OCI-LY3 (cell line): ENCODE measurements around the gene ZNF785.

ENCODE experiments used
- H2AFZ ChIP-seq: fragments of 200-600, 300-600 bp; shearing (Covaris generic); 2 replicates; pipeline ENCODE4 v1.6.0; 2014; ENCODE audit warnings: antibody characterized with exemption, low read depth, low read length
- H3K27ac ChIP-seq: fragments of 200-600, 300-600 bp; sonication (generic); 2 replicates; pipeline ENCODE4 v1.5.1; 2014; ENCODE audit warnings: mild to moderate bottlenecking, low read length, moderate library complexity, mixed read lengths
- H3K27me3 ChIP-seq: fragments of 200-600, 300-600 bp; sonication (generic); 2 replicates; pipeline ENCODE4 v1.6.1; 2014; ENCODE audit warnings: low read depth, low read length, mixed read lengths
- H3K36me3 ChIP-seq: fragments of 200-600, 300-600 bp; sonication (generic); replicated peaks from 2 replicates; pipeline ENCODE3; 2014; ENCODE audit warnings: low read depth, low read length, mixed read lengths
- H3K4me1 ChIP-seq: fragments of 300-600, 200-600 bp; sonication (generic); 2 replicates; pipeline ENCODE4 v1.6.1; 2014; ENCODE audit warnings: low read length, mixed read lengths
- H3K4me2 ChIP-seq: fragments of 200-600, 300-600 bp; sonication (generic); 2 replicates; pipeline ENCODE4 v1.6.1; 2014; ENCODE audit warnings: low read length, mixed read lengths
- H3K4me3 ChIP-seq: fragments of 300-600, 200-600 bp; sonication (generic); 2 replicates; pipeline ENCODE4 v1.5.1; 2014; ENCODE audit warnings: antibody characterized with exemption, mild to moderate bottlenecking, low read length, moderate library complexity
- H3K79me2 ChIP-seq: fragments of 300-600, 200-600 bp; shearing (Covaris generic); 2 replicates; pipeline ENCODE4 v1.6.1; 2014; ENCODE audit warnings: mild to moderate bottlenecking, low read length, mixed read lengths
- H3K9ac ChIP-seq: fragments of 300-600, 200-600 bp; shearing (Covaris generic); 2 replicates; pipeline ENCODE4 v1.6.0; 2014; ENCODE audit warnings: mild to moderate bottlenecking, low read length, moderate library complexity
- H3K9me3 ChIP-seq: fragments of 200-600, 300-600 bp; shearing (Covaris generic); 2 replicates; pipeline ENCODE4 v1.6.1; 2014; ENCODE audit warnings: low read length, mixed read lengths; ENCODE audit not compliant: insufficient read depth
- H4K20me1 ChIP-seq: fragments of 200-600, 300-600 bp; sonication (generic); 2 replicates; pipeline ENCODE4 v1.6.1; 2016; ENCODE audit warnings: low read length, mixed read lengths; ENCODE audit not compliant: insufficient read depth
- CTCF ChIP-seq: fragments of 200-600, 300-600 bp; sonication (generic); IDR thresholded peaks from 2 replicates; pipeline ENCODE4 v1.5.1; 2014; ENCODE audit warnings: antibody characterized with exemption, low read length, low read depth
- EZH2phosphoT487 ChIP-seq: fragments of 200-600 bp; shearing (Covaris generic); IDR thresholded peaks from 2 replicates; pipeline ENCODE4 v1.6.1; 2018; ENCODE audit warnings: antibody characterized with exemption, mixed run types, low read depth

Gene ZNF785

GRCh38 chr16:30626236-30626635 is 40.7 kb upstream of the ZNF785 start:
- H3K27me3 ChIP-seq = peaks cover 10% of the 10 kb centered on the region; the same call in 1 of the 2 replicates
- peaks cover 10% of the 10 kb centered on the region for H3K4me1 ChIP-seq
- H4K20me1 ChIP-seq = no peaks in the 10 kb centered on the region
- no peak overlapping the region for H3K4me3 ChIP-seq
- no peaks in the 10 kb centered on the region for H3K9me3 ChIP-seq
- no peaks in the 10 kb centered on the region for H3K79me2 ChIP-seq
- H2AFZ ChIP-seq = no peak overlapping the region
- no peak for TF ChIP-seq EZH2phosphoT487
- TF ChIP-seq CTCF = no peak
- no peak overlapping the region for H3K27ac ChIP-seq
- no peak overlapping the region for H3K9ac ChIP-seq
- no peak overlapping the region for H3K4me2 ChIP-seq
- H3K36me3 ChIP-seq = no peaks in the 10 kb centered on the region

- Histone ChIP-seq H3K79me2 (no peaks in the 10 kb centered on the region), H3K4me3 (no peak overlapping the region), H3K27ac (no peak overlapping the region), H3K9me3 (no peaks in the 10 kb centered on the region), H3K4me1 (peaks cover 2% of the 10 kb centered on the region; the same call in 1 of the 2 replicates), H3K27me3 (peaks cover 14% of the 10 kb centered on the region; the same call in 1 of the 2 replicates), H4K20me1 (no peaks in the 10 kb centered on the region), H2AFZ (no peak overlapping the region), H3K4me2 (no peak overlapping the region), H3K36me3 (no peaks in the 10 kb centered on the region), H3K9ac (no peak overlapping the region)
- no peak for TF ChIP-seq CTCF
- TF ChIP-seq EZH2phosphoT487 = no peak
Observed at GRCh38 chr16:30623536-30624283, 38.2 kb upstream of the ZNF785 start.

GRCh38 chr16:30622455-30623032 is 37.0 kb upstream of the ZNF785 start:
- no peak for TF ChIP-seq EZH2phosphoT487
- TF ChIP-seq CTCF = no peak
- H3K36me3 ChIP-seq = no peaks in the 10 kb centered on the region
- H3K4me1 ChIP-seq = no peaks in the 10 kb centered on the region
- no peaks in the 10 kb centered on the region for H4K20me1 ChIP-seq
- no peak overlapping the region for H3K4me3 ChIP-seq
- H3K27me3 ChIP-seq = peaks cover 14% of the 10 kb centered on the region; the same call in 1 of the 2 replicates
- H2AFZ ChIP-seq = no peak overlapping the region
- H3K79me2 ChIP-seq = no peaks in the 10 kb centered on the region
- H3K9ac ChIP-seq = no peak overlapping the region
- no peak overlapping the region for H3K27ac ChIP-seq
- no peak overlapping the region for H3K4me2 ChIP-seq
- H3K9me3 ChIP-seq = no peaks in the 10 kb centered on the region

- H3K79me2 ChIP-seq = no peaks in the 10 kb centered on the region
- H3K4me1 ChIP-seq = no peaks in the 10 kb centered on the region
- H3K27ac ChIP-seq = no peak overlapping the region
- H3K9ac ChIP-seq = no peak overlapping the region
- TF ChIP-seq CTCF (no peak), EZH2phosphoT487 (no peak)
- no peak overlapping the region for H3K4me2 ChIP-seq
- H3K27me3 ChIP-seq = peaks cover 14% of the 10 kb centered on the region; the same call in 1 of the 2 replicates
- H2AFZ ChIP-seq = no peak overlapping the region
- H3K36me3 ChIP-seq = no peaks in the 10 kb centered on the region
- no peaks in the 10 kb centered on the region for H4K20me1 ChIP-seq
- H3K9me3 ChIP-seq = no peaks in the 10 kb centered on the region
- H3K4me3 ChIP-seq = no peak overlapping the region
Observed at GRCh38 chr16:30621765-30622164, 36.3 kb upstream of the ZNF785 start.
